Activated CD8-positive, alpha-beta T cell treated with anti-CD3 and anti-CD28 coated beads for 36 hours (primary cell): Measurements from ENCODE around the gene ATP6V1F. TPM values are rescaled to one million over a fixed set of nuclear protein-coding genes. Genes with fewer than 3 reads are reported as not detected.

ENCODE experiments used
- ATAC-seq: fragments of 200-7000 bp; cut with Tn5 transposase; one replicate; pipeline ENCODE4 v1.10.0; 2021; ENCODE audit warnings: mild to moderate bottlenecking, moderate library complexity
- CTCF ChIA-PET: fragments of 350-600 bp; sonication (Branson Sonifier 250); formaldehyde crosslinking; loops from one replicate; lab custom pipeline; 2021; ENCODE audit warnings: antibody characterized with exemption; lab: Charles Lee
- POLR2A ChIA-PET: fragments of 350-600 bp; sonication (Branson Sonifier 250); formaldehyde crosslinking; loops from one replicate; lab custom pipeline; 2021; ENCODE audit warnings: antibody characterized with exemption; lab: Charles Lee
- DNase-seq: peaks from one replicate; pipeline ENCODE4 v3.0.0-alpha.2; 2020
- H3K27ac Mint-ChIP-seq: one replicate; pipeline ENCODE4 v1.8.0; 2021; ENCODE audit warnings: mild to moderate bottlenecking, mixed read lengths
- H3K27me3 Mint-ChIP-seq: one replicate; pipeline ENCODE4 v1.8.0; 2021; ENCODE audit warnings: mixed read lengths
- H3K36me3 Mint-ChIP-seq: one replicate; pipeline ENCODE4 v1.8.0; 2021; ENCODE audit warnings: low read depth, mixed read lengths
- H3K4me1 Mint-ChIP-seq: one replicate; pipeline ENCODE4 v1.8.0; 2021; ENCODE audit warnings: low read depth, mixed read lengths
- H3K4me3 Mint-ChIP-seq: one replicate; pipeline ENCODE4 v1.8.0; 2021; ENCODE audit warnings: mild to moderate bottlenecking, moderate library complexity, mixed read lengths
- H3K9me3 Mint-ChIP-seq: one replicate; pipeline ENCODE4 v1.8.0; 2021; ENCODE audit warnings: mixed read lengths
- CTCF ChIP-seq: fragments of 200-600 bp; IDR thresholded peaks from one replicate; pipeline ENCODE4 v1.8.0; 2022; ENCODE audit warnings: antibody characterized with exemption, mild to moderate bottlenecking
- intact Hi-C: fragments of 100-400 bp; cut with micrococcal nuclease; formaldehyde crosslinking; loops from one replicate; pipeline ENCODE4 v1.10.0; 2022
- total RNA-seq, 2 experiments: library from RNA; stranded (reverse); gene quantifications; one replicate each; pipeline ENCODE4 v1.2.3, GENCODE V29; 2021

ATP6V1F gene
- total RNA-seq, 2 experiments from 2014 or later, result 109 to 113 TPM

- DNase-seq (no peak), ATAC-seq (no peak)
- Mint-ChIP-seq H3K4me3 (no peak overlapping the region), H3K27me3 (peaks cover 4% of the 10 kb centered on the region), H3K9me3 (no peaks in the 10 kb centered on the region), H3K4me1 (peaks cover 2% of the 10 kb centered on the region), H3K36me3 (no peaks in the 10 kb centered on the region), H3K27ac (no peak overlapping the region)
- TF ChIP-seq CTCF, result no peak
- POLR2A ChIA-PET, result interaction anchor here (0.7 to 1.6 kb wide), 2 partner anchors 13 to 19 kb away, joined by 3 to 4 read pairs; partner anchors contain the start of gene ATP6V1F
- CTCF ChIA-PET, result interaction anchor here (1.3 to 8.9 kb wide), 12 partner anchors 10 to 455 kb away, joined by 3 to 100 read pairs (median 16); partner anchors contain the start of gene ATP6V1F
- intact Hi-C loops, result no loop called here
These were observed 19.5 kb downstream of the ATP6V1F start for GRCh38 chr7:128882134-128882533.

- H3K36me3 Mint-ChIP-seq, result no peaks in the 10 kb centered on the region
- peak overlapping the region; percentile 39 for H3K4me3 Mint-ChIP-seq
- H3K27me3 Mint-ChIP-seq, result peaks cover 4% of the 10 kb centered on the region
- ChIA-PET CTCF (interaction anchor here (0.6 to 8.9 kb wide), 63 partner anchors 9 to 459 kb away, joined by 3 to 100 read pairs (median 3); partner anchors contain the start of genes ATP6V1F, CALU and GARIN1A), POLR2A (interaction anchor here (0.7 to 1.5 kb wide), 4 partner anchors 15 to 116 kb away, joined by 3 to 5 read pairs (median 4); partner anchors contain the start of gene ATP6V1F)
- intact Hi-C loops, result no loop called here
- TF ChIP-seq CTCF, result peak; percentile 95
- DNase-seq, result peak; percentile 92
- peaks cover 2% of the 10 kb centered on the region for H3K4me1 Mint-ChIP-seq
- peak overlapping the region; percentile 32 for H3K27ac Mint-ChIP-seq
- peak; percentile 82 for ATAC-seq
- H3K9me3 Mint-ChIP-seq, result no peaks in the 10 kb centered on the region
These were observed 21.2 kb downstream of the ATP6V1F start for GRCh38 chr7:128883622-128884448.

GRCh38 chr7:128884561-128885369, 22.1 kb downstream of the ATP6V1F start:
- intact Hi-C loops, result no loop called here
- ATAC-seq (no peak), DNase-seq (no peak)
- Mint-ChIP-seq H3K9me3 (no peaks in the 10 kb centered on the region), H3K27ac (no peak overlapping the region), H3K4me1 (peaks cover 2% of the 10 kb centered on the region), H3K4me3 (no peak overlapping the region), H3K27me3 (peaks cover 7% of the 10 kb centered on the region), H3K36me3 (no peaks in the 10 kb centered on the region)
- ChIA-PET POLR2A (interaction anchor here (0.8 to 1.5 kb wide), 2 partner anchors 16 to 24 kb away, joined by 3 to 5 read pairs; no protein-coding TSS in a partner anchor), CTCF (interaction anchor here (0.9 to 8.9 kb wide), 21 partner anchors 12 to 440 kb away, joined by 3 to 100 read pairs (median 4); partner anchors contain the start of genes ATP6V1F and GARIN1A)
- no peak for TF ChIP-seq CTCF

GRCh38 chr7:128885370-128886187, 22.9 kb downstream of the ATP6V1F start:
- CTCF ChIA-PET, result interaction anchor here (1.2 to 8.9 kb wide), 5 partner anchors 12 to 278 kb away, joined by 3 to 100 read pairs (median 21); partner anchors contain the start of gene ATP6V1F
- DNase-seq, result no peak

More at GRCh38 chr7:128885370-128886187, 22.9 kb downstream of the ATP6V1F start:
- Mint-ChIP-seq H3K9me3 (no peaks in the 10 kb centered on the region), H3K4me1 (peaks cover 2% of the 10 kb centered on the region), H3K27me3 (peaks cover 9% of the 10 kb centered on the region), H3K4me3 (no peak overlapping the region), H3K27ac (no peak overlapping the region), H3K36me3 (no peaks in the 10 kb centered on the region)
- POLR2A ChIA-PET, result interaction anchor here (0.8 kb wide), 1 partner anchor 16 kb away, joined by 3 read pairs; no protein-coding TSS in a partner anchor
- intact Hi-C loops, result no loop called here
- TF ChIP-seq CTCF, result no peak
- no peak for ATAC-seq
